Endothelial cell (in vitro differentiated cells): ENCODE data around the gene CNN1. TPM values are rescaled to one million over a fixed set of nuclear protein-coding genes. Genes with fewer than 3 reads are reported as not detected.

Experiments used
- DNase-seq: peaks from one replicate; pipeline ENCODE4 v3.0.0; 2021; ENCODE audit warnings: low spot score
- H3K27ac Mint-ChIP-seq: one replicate; pipeline ENCODE4 v1.8.0; 2021; ENCODE audit warnings: mixed read lengths, inconsistent platforms; ENCODE audit not compliant: unreplicated experiment
- H3K27me3 Mint-ChIP-seq: one replicate; pipeline ENCODE4 v1.8.0; 2021; ENCODE audit warnings: mild to moderate bottlenecking, moderate library complexity, mixed read lengths, inconsistent platforms; ENCODE audit not compliant: unreplicated experiment
- H3K36me3 Mint-ChIP-seq: one replicate; pipeline ENCODE4 v1.8.0; 2021; ENCODE audit warnings: mild to moderate bottlenecking, low read depth, mixed read lengths, inconsistent platforms; ENCODE audit not compliant: unreplicated experiment
- H3K4me1 Mint-ChIP-seq: one replicate; pipeline ENCODE4 v1.8.0; 2021; ENCODE audit warnings: mild to moderate bottlenecking, mixed read lengths, inconsistent platforms; ENCODE audit not compliant: unreplicated experiment
- H3K4me3 Mint-ChIP-seq: one replicate; pipeline ENCODE4 v1.8.0; 2021; ENCODE audit warnings: mild to moderate bottlenecking, mixed read lengths, inconsistent platforms; ENCODE audit not compliant: unreplicated experiment
- H3K9me3 Mint-ChIP-seq: one replicate; pipeline ENCODE4 v1.8.0; 2021; ENCODE audit warnings: mixed read lengths, inconsistent platforms; ENCODE audit not compliant: unreplicated experiment
- total RNA-seq: library from RNA; stranded (reverse); fragmentation: NEBNext Ultra II Directional; extraction: Animal tissue kit (Norgen Biotek cat#: 25700); gene quantifications from one replicate; pipeline ENCODE4 v1.2.1, GENCODE V29; 2021; ENCODE audit not compliant: unreplicated experiment
- TF ChIP-seq, protein P1 (sequence below): fragments of 200-600 bp; sonication (generic); IDR thresholded peaks from one replicate; pipeline ENCODE4 v1.5.0; 2021; ENCODE audit warnings: antibody characterized with exemption; ENCODE audit not compliant: unreplicated experiment

The CNN1 gene
- total RNA-seq, 1 donor from 2014 or later, result 1.5 TPM

DNA sequence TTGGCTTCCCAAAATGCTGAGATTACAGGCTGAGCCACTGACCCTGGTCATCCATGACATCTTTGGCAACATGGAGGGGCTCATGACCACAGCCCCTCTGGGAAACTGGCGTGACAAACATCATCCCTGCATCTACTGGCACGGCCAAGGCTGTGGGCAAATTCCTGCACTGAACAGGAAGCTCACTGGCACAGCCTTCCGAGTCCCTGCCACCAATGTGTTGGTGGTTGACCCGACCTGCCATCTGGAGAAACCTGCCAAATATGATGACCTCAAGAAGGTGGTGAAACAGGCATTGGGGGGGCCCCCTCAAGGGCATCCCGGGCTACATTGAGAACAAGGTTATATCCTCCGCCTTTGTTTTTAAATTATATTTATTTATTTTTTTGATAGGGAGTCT lies 47.7 kb downstream of the CNN1 start:
- Mint-ChIP-seq H3K27ac (no peak overlapping the region), H3K4me1 (no peaks in the 10 kb centered on the region), H3K4me3 (no peak overlapping the region), H3K36me3 (no peaks in the 10 kb centered on the region), H3K27me3 (peaks cover 2% of the 10 kb centered on the region), H3K9me3 (no peaks in the 10 kb centered on the region)
- TF ChIP-seq, protein P1, sequence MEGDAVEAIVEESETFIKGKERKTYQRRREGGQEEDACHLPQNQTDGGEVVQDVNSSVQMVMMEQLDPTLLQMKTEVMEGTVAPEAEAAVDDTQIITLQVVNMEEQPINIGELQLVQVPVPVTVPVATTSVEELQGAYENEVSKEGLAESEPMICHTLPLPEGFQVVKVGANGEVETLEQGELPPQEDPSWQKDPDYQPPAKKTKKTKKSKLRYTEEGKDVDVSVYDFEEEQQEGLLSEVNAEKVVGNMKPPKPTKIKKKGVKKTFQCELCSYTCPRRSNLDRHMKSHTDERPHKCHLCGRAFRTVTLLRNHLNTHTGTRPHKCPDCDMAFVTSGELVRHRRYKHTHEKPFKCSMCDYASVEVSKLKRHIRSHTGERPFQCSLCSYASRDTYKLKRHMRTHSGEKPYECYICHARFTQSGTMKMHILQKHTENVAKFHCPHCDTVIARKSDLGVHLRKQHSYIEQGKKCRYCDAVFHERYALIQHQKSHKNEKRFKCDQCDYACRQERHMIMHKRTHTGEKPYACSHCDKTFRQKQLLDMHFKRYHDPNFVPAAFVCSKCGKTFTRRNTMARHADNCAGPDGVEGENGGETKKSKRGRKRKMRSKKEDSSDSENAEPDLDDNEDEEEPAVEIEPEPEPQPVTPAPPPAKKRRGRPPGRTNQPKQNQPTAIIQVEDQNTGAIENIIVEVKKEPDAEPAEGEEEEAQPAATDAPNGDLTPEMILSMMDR, result no peak
- no peak for DNase-seq

DNA sequence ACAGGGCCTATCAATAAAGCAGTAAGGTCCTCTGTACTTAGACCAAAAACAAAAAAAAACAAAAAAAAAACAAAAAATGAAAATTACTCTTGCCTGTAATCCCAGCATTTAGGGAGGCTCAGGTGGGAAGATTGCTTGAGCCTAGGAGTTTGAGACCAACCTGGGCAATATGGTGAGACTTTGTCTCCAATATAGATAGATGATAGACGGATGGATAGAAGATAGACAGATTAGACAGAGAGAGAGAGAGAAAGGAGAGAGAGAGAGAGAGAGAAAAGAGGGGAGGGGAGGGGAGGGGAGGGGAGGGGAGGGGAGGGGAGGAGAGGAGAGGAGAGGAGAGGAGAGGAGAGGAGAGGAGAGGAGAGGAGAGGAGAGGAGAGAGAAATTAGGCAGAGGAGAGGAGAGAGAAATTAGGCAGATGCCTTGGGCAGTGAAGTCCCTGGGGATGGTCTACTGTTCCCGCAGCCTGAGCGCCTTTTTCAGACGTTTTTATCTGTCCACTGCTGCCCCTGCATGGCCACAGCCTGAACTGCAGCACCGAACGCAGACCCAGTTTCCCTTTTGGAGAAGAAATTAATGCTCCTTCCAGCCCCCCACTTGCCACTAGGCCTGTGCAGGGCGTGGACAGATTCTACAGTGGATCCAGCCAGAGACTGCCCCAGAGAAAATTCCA lies 48.8 kb downstream of the CNN1 start:
- no peak overlapping the region for H3K4me3 Mint-ChIP-seq
- TF ChIP-seq, protein P1, result peak; percentile 72
- H3K4me1 Mint-ChIP-seq, result no peaks in the 10 kb centered on the region
- peaks cover 2% of the 10 kb centered on the region for H3K27me3 Mint-ChIP-seq
- H3K9me3 Mint-ChIP-seq, result no peaks in the 10 kb centered on the region
- H3K27ac Mint-ChIP-seq, result no peak overlapping the region
- DNase-seq, result peak; percentile 84
- H3K36me3 Mint-ChIP-seq, result no peaks in the 10 kb centered on the region

DNA sequence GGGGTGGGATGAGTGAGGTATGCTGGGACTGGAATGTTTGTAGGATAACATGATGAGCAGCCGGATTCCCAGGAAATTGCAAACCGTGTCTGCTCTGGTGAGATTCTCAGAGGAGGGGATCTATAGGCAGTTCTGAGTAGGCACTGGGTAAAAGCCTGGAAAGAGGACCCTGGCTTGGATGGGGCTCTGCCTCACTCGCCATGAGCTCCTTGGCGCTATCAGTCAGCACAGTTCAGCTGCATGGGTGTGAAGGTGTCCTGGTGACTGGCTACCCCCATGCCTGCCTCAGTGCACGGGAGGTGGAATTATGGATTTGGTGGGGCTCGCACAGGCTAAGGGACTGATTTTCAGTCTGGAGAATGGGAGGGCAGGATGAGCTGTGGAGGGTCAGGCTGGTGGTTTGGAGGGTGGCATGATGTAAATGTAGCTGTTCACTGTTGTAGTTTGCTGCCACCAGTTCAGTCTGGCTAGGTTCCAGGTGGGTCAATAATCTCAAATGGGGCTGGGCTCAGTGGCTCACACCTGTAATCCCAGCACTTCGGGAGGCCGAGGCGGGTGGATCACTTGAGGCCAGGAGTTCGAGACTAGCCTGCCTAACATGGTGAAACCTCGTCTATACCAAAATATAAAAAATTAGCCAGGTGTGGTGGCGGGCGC lies 49.5 kb downstream of the CNN1 start:
- TF ChIP-seq, protein P1, result peak; percentile 10
- H3K27ac Mint-ChIP-seq, result no peak overlapping the region
- no peaks in the 10 kb centered on the region for H3K9me3 Mint-ChIP-seq
- H3K4me3 Mint-ChIP-seq, result no peak overlapping the region
- no peaks in the 10 kb centered on the region for H3K36me3 Mint-ChIP-seq
- H3K27me3 Mint-ChIP-seq, result peaks cover 2% of the 10 kb centered on the region
- H3K4me1 Mint-ChIP-seq, result no peaks in the 10 kb centered on the region
- DNase-seq, result no peak

DNA sequence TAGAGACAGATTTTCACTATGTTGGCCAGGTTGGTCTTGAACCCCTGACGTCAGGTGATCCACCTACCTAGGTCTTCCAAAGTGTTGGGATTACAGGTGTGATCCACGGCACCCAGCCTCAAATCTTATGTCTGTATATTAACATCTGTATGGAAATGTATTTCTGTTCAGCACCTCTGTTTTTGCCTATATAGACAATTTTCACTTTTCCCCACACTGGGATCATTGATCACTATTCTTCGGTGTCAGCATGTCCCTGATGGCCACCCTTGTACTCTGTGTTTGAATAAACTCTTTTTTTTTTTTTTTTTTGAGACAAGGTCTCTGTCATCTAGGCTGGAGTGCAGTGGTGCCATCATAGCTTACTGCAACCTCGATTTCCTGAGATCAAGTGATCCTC lies 55.4 kb downstream of the CNN1 start:
- H3K9me3 Mint-ChIP-seq, result no peaks in the 10 kb centered on the region
- TF ChIP-seq, protein P1, result no peak
- peaks cover 4% of the 10 kb centered on the region for H3K36me3 Mint-ChIP-seq
- H3K27ac Mint-ChIP-seq, result no peak overlapping the region
- no peak for DNase-seq
- H3K27me3 Mint-ChIP-seq, result peaks cover 6% of the 10 kb centered on the region
- H3K4me1 Mint-ChIP-seq, result peaks cover 9% of the 10 kb centered on the region
- no peak overlapping the region for H3K4me3 Mint-ChIP-seq

DNA sequence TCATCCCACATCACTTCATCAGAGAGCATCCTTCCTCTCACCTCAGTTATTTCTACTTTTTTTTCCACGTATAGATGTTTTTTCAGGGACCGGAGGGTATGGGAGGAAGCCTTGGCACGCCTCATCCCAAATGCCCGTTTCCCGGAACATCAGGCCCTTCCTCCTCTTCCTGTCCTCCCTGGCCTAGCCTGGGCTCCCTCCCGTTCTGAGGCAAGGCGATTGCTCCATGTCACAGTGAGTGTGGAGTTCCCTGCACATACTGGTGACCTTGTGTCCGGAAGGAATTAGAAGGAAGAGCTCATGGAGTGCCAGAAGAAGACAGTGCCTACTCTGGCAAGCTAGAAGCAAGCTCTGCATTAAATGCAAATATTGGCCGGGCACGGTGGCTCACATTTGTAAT lies 57.5 kb downstream of the CNN1 start:
- peaks cover 6% of the 10 kb centered on the region for H3K27me3 Mint-ChIP-seq
- H3K36me3 Mint-ChIP-seq, result peaks cover 8% of the 10 kb centered on the region
- H3K9me3 Mint-ChIP-seq, result no peaks in the 10 kb centered on the region
- TF ChIP-seq, protein P1, result no peak
- H3K4me3 Mint-ChIP-seq, result peak overlapping the region; percentile 89
- no peak for DNase-seq
- H3K4me1 Mint-ChIP-seq, result peaks cover 9% of the 10 kb centered on the region
- peak overlapping the region; percentile 88 for H3K27ac Mint-ChIP-seq
